ENCODE data around the gene FAM236B.
"Not testable (repeated sequence)": the region's sequence is repeated elsewhere in the genome, so short reads cannot be mapped to it uniquely, and the experiment has no call there.

Gene FAM236B

DNA sequence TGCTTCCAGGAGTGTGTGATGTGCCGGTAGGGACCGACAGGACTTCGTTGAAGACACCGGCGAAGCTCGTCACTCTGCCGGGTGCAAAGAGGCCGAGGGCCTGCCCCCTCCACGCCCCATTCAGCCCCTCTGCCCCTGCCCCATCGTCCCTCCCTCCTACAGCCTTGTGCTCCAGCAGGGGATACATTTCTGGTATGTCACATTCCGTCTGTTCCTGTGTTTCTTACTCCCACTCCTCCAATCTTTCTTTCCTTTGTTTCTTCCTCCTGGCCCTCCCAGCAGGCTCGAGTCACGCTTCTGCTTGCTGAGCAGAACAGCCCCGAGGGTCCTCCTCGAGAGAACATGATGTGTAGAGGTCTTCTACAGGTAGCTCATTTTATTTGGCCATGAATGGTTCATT is at the start of gene FAM236B:
FAM236B (minus strand) TSS at position 101 of the 400 bp plus-strand sequence; CDS start at position 1, 100 bp downstream.
- DNase-seq: not testable (repeated sequence)

DNA sequence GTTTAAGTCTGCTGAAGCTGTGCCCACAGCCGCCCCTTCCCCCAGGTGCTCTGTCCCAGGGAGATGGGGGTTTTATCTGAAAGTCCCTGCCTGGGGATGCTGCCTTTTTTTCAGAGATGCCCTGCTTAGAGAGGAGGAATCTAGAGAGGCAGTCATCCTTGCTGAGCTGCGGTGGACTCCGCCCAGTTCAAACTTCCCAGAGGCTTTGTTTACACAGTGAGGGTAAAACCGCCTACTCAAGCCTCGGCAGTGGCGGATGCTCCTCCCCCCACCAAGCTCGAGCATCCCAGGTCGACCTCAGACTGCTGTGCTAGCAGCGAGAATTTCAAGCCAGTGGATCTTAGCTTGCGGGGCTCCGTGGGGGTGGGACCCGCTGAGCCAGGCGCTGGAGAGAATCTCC is 48.2 kb upstream of the FAM236B start:
- not testable (repeated sequence) for DNase-seq

DNA sequence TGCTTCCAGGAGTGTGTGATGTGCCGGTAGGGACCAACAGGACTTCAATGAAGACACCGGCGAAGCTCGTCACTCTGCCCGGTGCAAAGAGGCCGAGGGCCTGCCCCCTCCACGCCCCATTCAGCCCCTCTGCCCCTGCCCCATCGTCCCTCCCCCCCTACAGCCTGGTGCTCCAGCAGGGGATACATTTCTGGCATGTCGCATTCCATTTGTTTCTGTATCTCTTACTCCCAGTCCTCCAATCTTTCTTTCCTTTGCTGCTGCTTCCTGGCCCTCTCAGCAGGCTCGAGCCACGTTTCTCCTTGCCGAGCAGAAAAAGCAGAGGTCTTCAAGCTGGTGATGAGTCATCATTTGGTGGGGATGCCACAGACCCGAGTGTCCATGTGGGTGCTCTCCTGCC is 25.6 kb upstream of the FAM236B start, which contains the start of gene FAM236D:
FAM236D (minus strand) TSS at position 101 of the 400 bp plus-strand sequence; CDS start at position 1, 100 bp downstream.
- DNase-seq: not testable (repeated sequence)

DNA sequence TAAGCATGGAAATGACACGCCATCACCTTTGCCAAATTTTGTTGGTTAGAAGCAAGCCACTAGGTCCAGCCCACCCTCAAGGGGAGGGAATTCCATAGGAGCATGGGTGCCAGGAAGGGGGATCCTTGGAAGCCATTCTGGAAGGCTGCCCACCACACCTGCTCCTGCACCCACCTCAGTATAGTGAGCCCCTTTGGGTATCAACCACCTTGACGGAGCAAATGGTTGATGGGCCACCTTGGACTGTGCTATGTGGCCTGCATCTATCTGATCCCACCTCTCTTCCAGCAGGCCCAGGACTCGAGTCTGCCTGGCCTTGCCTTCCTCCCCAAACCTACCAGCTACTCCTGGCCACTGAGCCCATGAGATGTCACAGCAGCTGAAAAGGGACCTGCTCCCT is 7.9 kb upstream of the FAM236B start:
- not testable (repeated sequence) for DNase-seq

DNA sequence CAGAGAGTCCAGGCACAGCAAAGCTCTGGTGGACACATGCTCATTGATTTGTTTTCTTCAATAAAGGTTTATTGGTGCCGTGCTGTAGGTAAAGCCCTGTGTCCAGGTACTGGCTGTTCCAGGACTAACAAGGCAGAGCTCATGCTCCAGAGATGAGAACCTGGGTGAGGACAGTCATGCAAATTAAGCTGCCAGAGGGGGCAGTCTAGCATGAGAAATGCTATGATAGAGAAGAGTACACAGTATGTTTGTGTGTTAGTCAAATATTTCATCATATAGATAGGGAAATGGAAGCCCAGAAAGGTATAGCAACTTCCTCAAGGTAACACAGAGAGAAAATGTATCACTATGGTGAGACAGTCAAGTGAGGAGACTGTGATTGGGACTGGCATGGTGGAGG is 5.7 kb upstream of the FAM236B start:
- not testable (repeated sequence) for DNase-seq

DNA sequence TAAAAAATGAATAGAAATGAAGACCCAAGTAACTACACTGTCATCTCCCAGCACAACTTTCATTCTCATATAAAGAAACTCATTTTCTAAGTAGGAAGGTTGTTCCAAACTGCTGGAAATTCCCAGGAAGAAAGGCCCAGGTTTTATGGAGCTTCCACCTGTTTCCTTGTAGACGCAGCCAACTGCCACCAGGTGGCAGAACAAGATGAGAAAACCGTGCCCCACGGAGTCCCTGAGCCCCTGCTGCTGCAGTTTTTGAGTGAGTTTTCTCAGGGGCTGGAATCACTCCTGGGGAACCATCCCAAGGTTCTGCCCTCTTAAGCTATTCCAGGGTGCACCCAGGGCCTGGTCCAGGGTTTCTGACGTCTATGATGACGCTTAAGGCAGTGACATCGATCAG is 1.5 kb upstream of the FAM236B start:
- not testable (repeated sequence) for DNase-seq

DNA sequence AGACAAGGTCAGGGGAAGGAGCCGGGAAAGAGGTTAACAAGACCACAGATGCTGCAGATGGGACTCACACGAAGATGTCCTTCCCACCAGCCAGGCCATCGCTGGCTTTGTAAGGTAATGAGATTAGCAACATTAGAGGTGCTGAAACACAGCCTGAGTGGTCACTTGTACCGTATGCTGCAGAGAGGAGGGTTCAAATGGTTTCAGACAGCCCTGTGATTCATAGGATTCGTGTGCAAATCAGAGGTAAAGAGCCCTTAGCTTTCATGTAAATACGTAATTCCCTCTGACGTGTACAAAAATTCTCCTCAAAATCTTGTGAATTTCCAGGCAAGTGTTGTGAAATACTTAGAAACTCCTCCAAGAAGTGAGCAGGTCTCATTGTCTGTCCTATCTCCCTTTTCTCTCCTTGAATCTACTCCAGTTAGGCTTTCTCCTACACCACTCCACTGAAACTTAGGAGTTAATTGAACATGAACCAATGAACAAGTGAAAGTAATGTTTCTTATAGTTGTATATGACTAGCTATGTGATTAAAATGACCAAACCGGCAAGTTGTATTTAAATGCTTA is 991 bp upstream of the FAM236B start:
- DNase-seq: not testable (repeated sequence)

DNA sequence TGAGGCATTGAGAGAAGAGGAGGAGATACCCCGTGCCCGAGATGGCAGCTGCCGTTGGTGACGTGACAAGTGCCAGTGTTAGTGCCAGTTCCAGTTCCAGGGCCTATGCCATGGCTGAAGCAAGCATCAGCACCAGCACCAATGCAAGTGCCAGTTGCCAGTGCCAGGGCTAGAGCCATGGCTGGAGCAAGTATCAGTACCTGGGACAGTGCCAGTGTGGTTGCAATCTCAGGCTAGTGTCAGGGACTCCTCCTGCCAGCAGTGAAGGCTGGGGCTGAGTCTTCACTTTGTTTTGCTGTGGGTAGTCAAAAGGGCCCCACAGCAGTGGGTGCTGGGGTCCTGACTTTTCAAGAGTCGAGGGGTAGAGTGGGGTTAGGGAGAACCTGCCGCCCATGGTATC is 4.3 kb downstream of the FAM236B start:
- DNase-seq: not testable (repeated sequence)

DNA sequence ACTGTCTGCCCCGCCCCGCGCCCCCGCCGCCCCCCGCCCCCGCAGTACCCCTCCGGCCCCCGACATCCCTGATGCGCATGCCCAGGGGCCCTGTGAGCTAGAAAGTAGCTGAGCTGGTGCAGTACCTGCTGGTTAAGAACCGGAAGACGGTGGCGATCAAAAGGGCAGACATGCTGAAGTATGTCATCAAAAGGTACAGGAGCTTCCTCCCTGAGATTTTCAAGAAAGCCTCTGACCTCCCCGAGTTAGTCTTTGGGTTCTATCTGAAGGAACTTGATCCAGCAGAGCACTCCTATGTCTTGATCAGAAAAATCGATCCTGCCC is 5.0 kb downstream of the FAM236B start:
- not testable (repeated sequence) for DNase-seq

DNA sequence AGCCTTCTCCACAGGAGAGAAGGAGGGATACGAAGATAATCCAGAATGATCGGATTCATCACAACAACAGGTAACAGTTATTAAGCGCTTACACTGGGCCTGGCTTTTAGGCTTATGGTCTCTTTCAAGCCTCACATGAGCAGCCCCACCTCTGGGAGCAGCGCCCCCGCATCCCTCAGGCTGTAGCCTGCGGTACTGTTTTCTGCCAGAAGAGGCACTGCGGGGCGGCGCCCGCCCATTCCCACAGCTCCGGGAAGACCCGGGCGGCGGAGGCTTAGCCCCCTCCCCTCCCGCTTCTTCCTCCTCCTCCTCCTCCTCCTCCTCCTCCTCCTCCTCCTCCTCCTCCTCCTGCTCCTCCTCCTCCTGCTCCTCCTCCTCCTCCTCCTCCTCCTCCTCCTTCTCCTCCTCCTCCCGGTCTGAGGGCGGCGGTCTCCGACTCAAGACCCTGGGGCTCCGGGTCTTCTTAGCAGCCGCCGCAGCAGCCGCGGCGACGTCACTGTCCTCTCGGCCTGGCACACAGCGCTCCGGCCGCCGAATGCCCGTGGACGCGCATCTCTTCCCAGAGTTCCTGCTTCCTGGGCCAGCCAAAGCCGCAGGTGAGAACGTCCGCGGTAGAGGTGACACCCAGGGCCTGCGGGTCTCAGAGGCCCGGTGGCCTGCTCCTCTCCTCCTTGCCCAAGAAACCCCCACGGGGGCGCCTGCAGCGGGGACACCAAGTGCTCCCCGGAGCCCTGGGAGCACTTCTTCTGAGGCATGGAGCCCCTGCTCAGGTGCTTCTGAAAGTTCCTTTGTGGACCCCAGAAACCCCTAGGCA is 5.6 kb downstream of the FAM236B start, which contains the start of gene DMRTC1B:
DMRTC1B (plus strand) TSS at position 238 of the 814 bp plus-strand sequence. CDS start 68,246 bp downstream, outside the sequence.
- not testable (repeated sequence) for DNase-seq

DNA sequence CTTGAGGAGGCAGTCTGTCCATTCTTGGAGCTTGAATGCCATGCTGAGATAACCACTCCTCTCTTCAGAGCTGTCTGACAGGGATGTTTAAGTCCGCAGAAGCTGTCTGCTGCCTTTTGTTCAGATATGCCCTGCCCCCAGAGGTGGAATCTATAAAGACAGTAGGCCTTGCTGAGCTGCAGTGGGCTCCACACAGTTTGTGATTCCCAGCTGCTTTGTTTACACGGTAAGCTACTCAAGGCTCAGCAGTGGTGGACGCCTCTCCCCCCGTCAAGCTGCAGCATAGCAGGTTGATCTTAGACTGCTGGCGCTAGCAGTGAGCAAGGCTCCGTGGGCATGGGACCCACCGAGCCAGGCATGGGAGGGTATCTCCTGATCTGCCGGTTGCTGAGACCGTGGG is 22.0 kb downstream of the FAM236B start:
- DNase-seq: not testable (repeated sequence)

DNA sequence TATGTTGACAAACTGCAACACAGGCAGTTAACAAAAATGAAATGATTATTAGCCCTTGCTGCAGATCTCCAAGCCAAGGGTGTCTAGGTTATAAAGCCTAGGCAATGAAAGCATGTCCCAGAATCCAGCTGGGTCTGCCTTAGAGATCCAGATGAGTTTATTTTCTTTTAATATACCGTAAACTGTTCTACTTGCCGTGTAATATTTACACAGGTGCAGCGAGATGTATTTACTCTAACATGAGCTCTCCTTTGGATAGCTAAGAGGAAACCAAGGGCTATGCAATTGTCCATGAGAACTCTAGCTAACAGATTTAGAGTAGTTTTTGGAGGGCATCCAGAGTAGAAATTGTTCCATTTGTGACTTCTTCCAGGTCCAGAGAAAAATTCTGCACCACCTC is 33.9 kb downstream of the FAM236B start:
- DNase-seq: not testable (repeated sequence)

DNA sequence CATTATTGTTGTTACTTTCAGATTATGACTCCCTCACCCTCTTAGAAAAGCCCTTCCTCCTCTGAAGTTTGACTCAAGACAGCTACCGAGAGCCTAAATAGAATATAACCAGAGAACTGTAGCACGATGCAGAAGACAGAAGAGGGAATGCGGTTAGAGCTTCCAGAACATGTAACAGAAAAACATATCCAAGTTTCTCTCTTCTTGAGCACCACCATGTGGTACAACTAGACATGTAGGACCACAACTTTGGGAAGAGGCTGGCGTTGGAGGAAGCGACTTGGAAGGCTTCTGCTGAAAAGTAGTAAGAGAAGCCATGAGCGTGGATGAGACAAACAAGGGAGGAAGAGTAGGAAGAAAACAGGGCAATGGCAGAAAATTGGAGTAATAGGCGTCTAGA is 36.9 kb downstream of the FAM236B start:
- not testable (repeated sequence) for DNase-seq

DNA sequence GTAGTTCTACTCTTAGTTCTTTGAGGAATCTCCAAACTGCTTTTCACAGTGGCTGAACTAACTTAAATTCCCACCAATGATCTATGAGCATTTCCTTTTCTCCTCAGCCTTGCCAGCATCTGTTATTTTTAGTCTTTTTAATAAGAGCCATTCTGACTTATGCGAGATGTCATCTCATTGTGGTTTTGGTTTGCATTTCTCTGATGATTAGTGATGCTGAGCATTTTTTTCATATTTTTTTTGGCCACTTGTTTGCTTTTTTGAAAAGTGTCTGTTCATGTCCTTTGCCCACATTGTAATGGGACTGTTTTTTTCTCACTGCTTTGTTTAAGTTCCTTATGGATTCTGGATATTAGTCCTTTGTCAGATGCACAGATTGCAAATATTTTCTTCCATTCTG is 46.9 kb downstream of the FAM236B start:
- no peak for DNase-seq

DNA sequence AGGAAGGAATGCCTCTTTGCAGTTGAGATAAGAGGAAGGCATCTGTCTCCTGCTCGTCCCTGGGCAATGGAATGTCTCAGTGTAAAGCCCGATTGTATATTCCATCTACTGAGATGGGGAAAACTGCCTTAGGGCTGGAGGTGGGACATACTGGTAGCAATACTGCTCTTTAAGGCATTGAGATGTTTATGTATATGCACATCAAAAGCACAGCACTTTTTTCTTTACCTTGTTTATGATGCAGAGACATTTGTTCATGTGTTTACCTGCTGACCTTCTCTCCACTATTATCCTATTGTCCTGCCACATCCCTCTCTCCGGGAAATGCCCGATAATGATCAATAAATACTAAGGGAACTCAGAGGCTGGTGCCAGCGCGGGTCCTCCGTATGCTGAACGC is 48.8 kb downstream of the FAM236B start:
- DNase-seq: not testable (repeated sequence)

Data from AML-193 (cell line).